Osteoblast (primary cell): ENCODE measurements around the gene PRRX1. TPM values are rescaled to one million over a fixed set of nuclear protein-coding genes. Genes with fewer than 3 reads are reported as not detected.

Experiments
- DNase-seq: peaks from one replicate; pipeline ENCODE4 v3.0.0; 2011; ENCODE audit warnings: low spot score, mixed read lengths; ENCODE audit not compliant: insufficient read length; ENCODE audit errors: missing footprints
- H2AFZ ChIP-seq: 2 replicates; pipeline ENCODE4 v1.6.0; 2011; ENCODE audit warnings: mild to moderate bottlenecking, low read length
- H3K27ac ChIP-seq: 2 replicates; pipeline ENCODE4 v1.5.1; 2011; ENCODE audit warnings: mild to moderate bottlenecking, low read depth, low read length, moderate library complexity
- H3K27me3 ChIP-seq: 2 replicates; pipeline ENCODE4 v1.6.0; 2012; ENCODE audit warnings: mild to moderate bottlenecking, control low read depth, inconsistent platforms, low read length, moderate library complexity; ENCODE audit not compliant: insufficient read depth
- H3K36me3 ChIP-seq: 2 replicates; pipeline ENCODE4 v1.5.1; 2011; ENCODE audit warnings: mild to moderate bottlenecking, low read length, control low read depth, moderate library complexity; ENCODE audit not compliant: insufficient read depth
- H3K4me1 ChIP-seq: 2 replicates; pipeline ENCODE4 v1.5.1; 2011; ENCODE audit warnings: mild to moderate bottlenecking, low read length, control low read depth, moderate library complexity; ENCODE audit not compliant: insufficient read depth
- H3K4me2 ChIP-seq: 2 replicates; pipeline ENCODE4 v1.6.0; 2011; ENCODE audit warnings: mild to moderate bottlenecking, low read length; ENCODE audit not compliant: insufficient read depth
- H3K4me3 ChIP-seq: fragments of 200-600 bp; sonication (generic); 3 replicates; pipeline ENCODE4 v1.5.1; 2012; ENCODE audit warnings: mild to moderate bottlenecking, low read length, inconsistent platforms; ENCODE audit not compliant: insufficient read depth
- H3K79me2 ChIP-seq: 2 replicates; pipeline ENCODE4 v1.6.0; 2012; ENCODE audit warnings: mild to moderate bottlenecking, low read length, control low read depth, inconsistent platforms; ENCODE audit not compliant: insufficient read depth
- H3K9me3 ChIP-seq: 2 replicates; pipeline ENCODE4 v1.5.1; 2011; ENCODE audit warnings: low read depth, low read length, control low read depth
- H4K20me1 ChIP-seq: 2 replicates; pipeline ENCODE4 v1.6.0; 2012; ENCODE audit warnings: mild to moderate bottlenecking, low read length, control low read depth; ENCODE audit not compliant: insufficient read depth
- total RNA-seq: library from RNA; depleted of rRNA; stranded (reverse); fragments of >200 nt; gene quantifications from 2 replicates; pipeline ENCODE4 v1.2.3, GENCODE V29; 2012
- TF ChIP-seq, protein P1 (sequence below): IDR thresholded peaks from 2 replicates; pipeline ENCODE4 v1.5.1; 2011; ENCODE audit warnings: mild to moderate bottlenecking, low read depth, low read length, moderate library complexity; ENCODE audit errors: extremely low read depth

PRRX1 gene
- total RNA-seq, 1 donor = 307 TPM

GRCh38 chr1:170776252-170776651 lies 112.3 kb downstream of the PRRX1 start:
- Histone ChIP-seq H3K36me3 (no peaks in the 10 kb centered on the region), H3K4me1 (no peaks in the 10 kb centered on the region), H3K4me2 (no peak overlapping the region), H2AFZ (peak overlapping the region; percentile 14), H3K27me3 (no peaks in the 10 kb centered on the region), H3K4me3 (no peak overlapping the region), H3K9me3 (no peaks in the 10 kb centered on the region), H4K20me1 (no peaks in the 10 kb centered on the region), H3K79me2 (no peaks in the 10 kb centered on the region), H3K27ac (no peak overlapping the region)
- TF ChIP-seq, protein P1, sequence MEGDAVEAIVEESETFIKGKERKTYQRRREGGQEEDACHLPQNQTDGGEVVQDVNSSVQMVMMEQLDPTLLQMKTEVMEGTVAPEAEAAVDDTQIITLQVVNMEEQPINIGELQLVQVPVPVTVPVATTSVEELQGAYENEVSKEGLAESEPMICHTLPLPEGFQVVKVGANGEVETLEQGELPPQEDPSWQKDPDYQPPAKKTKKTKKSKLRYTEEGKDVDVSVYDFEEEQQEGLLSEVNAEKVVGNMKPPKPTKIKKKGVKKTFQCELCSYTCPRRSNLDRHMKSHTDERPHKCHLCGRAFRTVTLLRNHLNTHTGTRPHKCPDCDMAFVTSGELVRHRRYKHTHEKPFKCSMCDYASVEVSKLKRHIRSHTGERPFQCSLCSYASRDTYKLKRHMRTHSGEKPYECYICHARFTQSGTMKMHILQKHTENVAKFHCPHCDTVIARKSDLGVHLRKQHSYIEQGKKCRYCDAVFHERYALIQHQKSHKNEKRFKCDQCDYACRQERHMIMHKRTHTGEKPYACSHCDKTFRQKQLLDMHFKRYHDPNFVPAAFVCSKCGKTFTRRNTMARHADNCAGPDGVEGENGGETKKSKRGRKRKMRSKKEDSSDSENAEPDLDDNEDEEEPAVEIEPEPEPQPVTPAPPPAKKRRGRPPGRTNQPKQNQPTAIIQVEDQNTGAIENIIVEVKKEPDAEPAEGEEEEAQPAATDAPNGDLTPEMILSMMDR = no peak
- DNase-seq = no peak

GRCh38 chr1:170776777-170777176 lies 112.8 kb downstream of the PRRX1 start:
- Histone ChIP-seq H3K9me3 (no peaks in the 10 kb centered on the region), H3K36me3 (no peaks in the 10 kb centered on the region), H3K4me1 (no peaks in the 10 kb centered on the region), H2AFZ (no peak overlapping the region), H4K20me1 (no peaks in the 10 kb centered on the region), H3K27me3 (no peaks in the 10 kb centered on the region), H3K4me3 (no peak overlapping the region), H3K27ac (no peak overlapping the region), H3K79me2 (no peaks in the 10 kb centered on the region), H3K4me2 (no peak overlapping the region)
- no peak for DNase-seq
- TF ChIP-seq, protein P1 = no peak

Other genes starting within 250 kb of the PRRX1 start
- gene GORAB, start 132.0 kb upstream of the PRRX1 start, total RNA-seq = 16.3 and 16.5 TPM in 2 replicates